Measurements from ENCODE around the gene MUSK. TPM values are rescaled to one million over a fixed set of nuclear protein-coding genes. Genes with fewer than 3 reads are reported as not detected.

The MUSK gene
- total RNA-seq, 1 donor from 2014 or later = 3.7 TPM

GRCh38 chr9:110846215-110846614 lies 177.6 kb downstream of the MUSK start:
- intact Hi-C loops (cut with DNase I) = no loop called here
- DNase-seq (no peak), ATAC-seq (no peak)

GRCh38 chr9:110847671-110848070 lies 179.1 kb downstream of the MUSK start:
- Histone ChIP-seq H3K4me3 (no peak overlapping the region), H3K9me3 (no peaks in the 10 kb centered on the region), H3K27ac (no peak overlapping the region), H3K36me3 (no peaks in the 10 kb centered on the region), H3K4me1 (no peaks in the 10 kb centered on the region), H3K27me3 (no peaks in the 10 kb centered on the region)
- no peak for TF ChIP-seq CTCF (IDR thresholded peaks at IDR 0.05)
- intact Hi-C loops (cut with DNase I) = no loop called here
- no peak for ATAC-seq
- DNase-seq = no peak

More at GRCh38 chr9:110846215-110846614, 177.6 kb downstream of the MUSK start:
- Histone ChIP-seq H3K9me3 (no peaks in the 10 kb centered on the region), H3K4me1 (no peaks in the 10 kb centered on the region), H3K27me3 (no peaks in the 10 kb centered on the region), H3K36me3 (no peaks in the 10 kb centered on the region), H3K27ac (no peak overlapping the region), H3K4me3 (no peak overlapping the region)
- TF ChIP-seq CTCF (IDR thresholded peaks at IDR 0.05) = no peak

- H3K36me3 ChIP-seq = no peaks in the 10 kb centered on the region
- H3K4me3 ChIP-seq = no peak overlapping the region
- H3K9me3 ChIP-seq = peaks cover 7% of the 10 kb centered on the region
- DNase-seq (no peak), ATAC-seq (no peak)
- H3K27me3 ChIP-seq = no peaks in the 10 kb centered on the region
- intact Hi-C loops (cut with DNase I) = no loop called here
- H3K27ac ChIP-seq = no peak overlapping the region
- no peak for TF ChIP-seq CTCF (IDR thresholded peaks at IDR 0.05)
- no peaks in the 10 kb centered on the region for H3K4me1 ChIP-seq
These were observed 182.0 kb downstream of the MUSK start for GRCh38 chr9:110850401-110851135.

Other genes starting within 250 kb of the MUSK start
- 88.1 TPM for gene SVEP1, start 89.0 kb upstream of the MUSK start, total RNA-seq

All from upper lobe of right lung (tissue), 1 donor.